Smooth muscle cell (in vitro differentiated cells): ENCODE results near the gene PRKCE. TPM values are rescaled to one million over a fixed set of nuclear protein-coding genes. Genes with fewer than 3 reads are reported as not detected.

ENCODE experiments used
- DNase-seq: peaks from one replicate; lab custom pipeline; 2025; ENCODE audit not compliant: unreplicated experiment; lab: John Stamatoyannopoulos, UW
- H2AFZ ChIP-seq: fragments of 200-600 bp; sonication (generic); 2 replicates; pipeline ENCODE4 v1.6.0; 2016; ENCODE audit warnings: antibody characterized with exemption, low read depth, mild to moderate bottlenecking
- H3F3A ChIP-seq: fragments of 200-600 bp; sonication (generic); 2 replicates; pipeline ENCODE4 v1.6.0; 2017; ENCODE audit warnings: antibody characterized with exemption, low read depth
- H3K27ac ChIP-seq: fragments of 200-600 bp; sonication (generic); 2 replicates; pipeline ENCODE4 v1.5.1; 2016; ENCODE audit warnings: low read depth, mild to moderate bottlenecking
- H3K27me3 ChIP-seq: fragments of 200-600 bp; sonication (generic); 2 replicates; pipeline ENCODE4 v1.6.1; 2016; ENCODE audit warnings: low read depth, mild to moderate bottlenecking
- H3K36me3 ChIP-seq: fragments of 200-600 bp; sonication (generic); 2 replicates; pipeline ENCODE4 v1.5.1; 2016; ENCODE audit warnings: low read depth
- H3K4me1 ChIP-seq: fragments of 200-600 bp; sonication (generic); 2 replicates; pipeline ENCODE4 v1.5.1; 2016; ENCODE audit warnings: low read depth
- H3K4me2 ChIP-seq: fragments of 200-600 bp; sonication (generic); 2 replicates; pipeline ENCODE4 v1.6.0; 2016; ENCODE audit warnings: mild to moderate bottlenecking
- H3K4me3 ChIP-seq: fragments of 200-600 bp; sonication (generic); 2 replicates; pipeline ENCODE4 v1.5.1; 2016; ENCODE audit warnings: mild to moderate bottlenecking
- H3K79me2 ChIP-seq: fragments of 200-600 bp; sonication (generic); 2 replicates; pipeline ENCODE4 v1.6.0; 2016; ENCODE audit warnings: low read depth, mild to moderate bottlenecking
- H3K9ac ChIP-seq: fragments of 200-600 bp; sonication (generic); 2 replicates; pipeline ENCODE4 v1.6.0; 2016; ENCODE audit warnings: low read depth
- H3K9me3 ChIP-seq: fragments of 200-600 bp; sonication (generic); replicated peaks from 2 replicates; pipeline ENCODE4 v1.5.1; 2016; ENCODE audit warnings: low read depth
- H4K20me1 ChIP-seq: fragments of 200-600 bp; sonication (generic); 2 replicates; pipeline ENCODE4 v1.6.0; 2016; ENCODE audit warnings: low read depth
- WGBS: methylation state at CpG from one replicate; pipeline ENCODE4 v1.1.7; 2016; ENCODE audit warnings: low lambda C conversion rate; 5-methylcytosine and 5-hydroxymethylcytosine counted together
- polyA plus RNA-seq: library from polyadenylated mRNA; unstranded; fragments of >200 nt; fragmentation: Nextera tagmentation; extraction: Ambion mirVana; gene quantifications from 2 replicates; pipeline ENCODE4 v1.2.1, GENCODE V29; 2016
- total RNA-seq: library from RNA; depleted of rRNA; stranded (reverse); fragments of >200 nt; gene quantifications from 2 replicates; pipeline ENCODE4 v1.2.3, GENCODE V29; 2014
- TF ChIP-seq, protein P1 (sequence below): fragments of 200-600 bp; sonication (generic); IDR thresholded peaks from 2 replicates; pipeline ENCODE4 v1.5.1; 2017; ENCODE audit warnings: borderline replicate concordance, mild to moderate bottlenecking, antibody characterized with exemption; ENCODE audit not compliant: insufficient read depth, poor library complexity, severe bottlenecking

PRKCE gene
- total and polyA plus RNA-seq, 2 experiments from 2014 or later = 20.6 to 29.1 TPM

- Histone ChIP-seq H3K36me3 (no peaks in the 10 kb centered on the region), H3K4me2 (no peak overlapping the region), H4K20me1 (peaks cover 37% of the 10 kb centered on the region), H2AFZ (no peak overlapping the region), H3K27me3 (no peaks in the 10 kb centered on the region), H3K4me3 (no peak overlapping the region), H3K9me3 (no peaks in the 10 kb centered on the region), H3K27ac (no peak overlapping the region), H3K4me1 (peaks cover 16% of the 10 kb centered on the region), H3K9ac (no peak overlapping the region), H3K79me2 (peaks cover 65% of the 10 kb centered on the region), H3F3A (no peaks in the 10 kb centered on the region)
- WGBS = 91% methylated on average over 27 of the region's 27 CpGs
- TF ChIP-seq, protein P1, sequence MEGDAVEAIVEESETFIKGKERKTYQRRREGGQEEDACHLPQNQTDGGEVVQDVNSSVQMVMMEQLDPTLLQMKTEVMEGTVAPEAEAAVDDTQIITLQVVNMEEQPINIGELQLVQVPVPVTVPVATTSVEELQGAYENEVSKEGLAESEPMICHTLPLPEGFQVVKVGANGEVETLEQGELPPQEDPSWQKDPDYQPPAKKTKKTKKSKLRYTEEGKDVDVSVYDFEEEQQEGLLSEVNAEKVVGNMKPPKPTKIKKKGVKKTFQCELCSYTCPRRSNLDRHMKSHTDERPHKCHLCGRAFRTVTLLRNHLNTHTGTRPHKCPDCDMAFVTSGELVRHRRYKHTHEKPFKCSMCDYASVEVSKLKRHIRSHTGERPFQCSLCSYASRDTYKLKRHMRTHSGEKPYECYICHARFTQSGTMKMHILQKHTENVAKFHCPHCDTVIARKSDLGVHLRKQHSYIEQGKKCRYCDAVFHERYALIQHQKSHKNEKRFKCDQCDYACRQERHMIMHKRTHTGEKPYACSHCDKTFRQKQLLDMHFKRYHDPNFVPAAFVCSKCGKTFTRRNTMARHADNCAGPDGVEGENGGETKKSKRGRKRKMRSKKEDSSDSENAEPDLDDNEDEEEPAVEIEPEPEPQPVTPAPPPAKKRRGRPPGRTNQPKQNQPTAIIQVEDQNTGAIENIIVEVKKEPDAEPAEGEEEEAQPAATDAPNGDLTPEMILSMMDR = no peak
- DNase-seq = no peak
These were observed 85.6 kb downstream of the PRKCE start for GRCh38 chr2:45736757-45737704.

DNA sequence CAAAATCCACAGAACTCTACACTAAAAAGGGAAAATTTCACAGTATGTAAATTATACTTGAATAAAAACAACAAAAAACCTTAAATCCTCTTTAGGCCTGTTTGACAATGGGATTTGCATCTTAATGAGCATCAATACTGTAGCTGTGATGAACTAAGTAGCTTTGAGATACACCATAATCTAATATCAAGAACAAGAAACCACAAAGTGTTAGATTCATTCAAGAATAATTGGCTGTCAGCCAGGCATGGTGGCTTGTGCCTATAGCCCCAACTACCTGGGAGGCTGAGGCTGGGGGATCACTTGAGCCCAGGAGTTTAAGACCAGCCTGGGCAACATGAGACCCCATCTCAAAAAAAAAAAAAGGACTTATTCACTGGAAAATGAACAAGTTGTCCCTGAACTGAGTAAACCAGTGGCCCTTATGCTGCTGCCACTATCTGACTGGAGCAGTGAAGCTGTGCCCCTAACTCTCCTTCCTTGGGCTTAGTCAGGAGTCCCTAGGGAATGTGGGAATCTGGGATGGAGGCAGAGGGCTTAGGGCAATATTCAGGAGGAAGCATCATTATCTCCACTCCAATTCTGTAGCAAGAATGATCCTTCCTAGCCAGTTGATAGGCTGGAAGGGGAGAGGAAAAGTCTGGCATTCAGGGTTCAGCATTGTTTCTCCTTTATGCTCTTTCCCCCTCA is 88.5 kb downstream of the PRKCE start:
- H4K20me1 ChIP-seq = peaks cover 13% of the 10 kb centered on the region
- no peaks in the 10 kb centered on the region for H3F3A ChIP-seq
- H3K27me3 ChIP-seq = no peaks in the 10 kb centered on the region
- H3K4me1 ChIP-seq = peaks cover 16% of the 10 kb centered on the region
- no peak overlapping the region for H3K9ac ChIP-seq
- H2AFZ ChIP-seq = no peak overlapping the region
- H3K27ac ChIP-seq = no peak overlapping the region
- DNase-seq = no peak
- TF ChIP-seq, protein P1 = no peak
- H3K9me3 ChIP-seq = no peaks in the 10 kb centered on the region
- peak overlapping the region; percentile 15 for H3K4me2 ChIP-seq
- H3K36me3 ChIP-seq = no peaks in the 10 kb centered on the region
- H3K4me3 ChIP-seq = no peak overlapping the region
- peaks cover 48% of the 10 kb centered on the region for H3K79me2 ChIP-seq

GRCh38 chr2:45741161-45741850 is 89.8 kb downstream of the PRKCE start:
- no peak overlapping the region for H3K27ac ChIP-seq
- H3K4me2 ChIP-seq = no peak overlapping the region
- H3F3A ChIP-seq = no peaks in the 10 kb centered on the region
- H3K4me3 ChIP-seq = no peak overlapping the region
- no peaks in the 10 kb centered on the region for H3K27me3 ChIP-seq
- H4K20me1 ChIP-seq = no peaks in the 10 kb centered on the region
- peaks cover 16% of the 10 kb centered on the region for H3K4me1 ChIP-seq
- H3K9ac ChIP-seq = no peak overlapping the region
- 87% methylated on average over 7 of the region's 7 CpGs for WGBS
- H3K9me3 ChIP-seq = no peaks in the 10 kb centered on the region
- H3K36me3 ChIP-seq = no peaks in the 10 kb centered on the region
- H3K79me2 ChIP-seq = peaks cover 47% of the 10 kb centered on the region
- DNase-seq = no peak
- TF ChIP-seq, protein P1 = no peak
- no peak overlapping the region for H2AFZ ChIP-seq
